NK-92 treated with Interleukin-12 subunit alpha and Interleukin-12 subunit beta, amount 100 ng/mL, for 24 hours (cell line): ENCODE measurements around the gene IQCN.
"Not testable (repeated sequence)": the region's sequence is repeated elsewhere in the genome, so short reads cannot be mapped to it uniquely, and the experiment has no call there.

Experiments
- DNase-seq: peaks from one replicate; lab custom pipeline; 2025; lab: John Stamatoyannopoulos, UW

IQCN gene

DNA sequence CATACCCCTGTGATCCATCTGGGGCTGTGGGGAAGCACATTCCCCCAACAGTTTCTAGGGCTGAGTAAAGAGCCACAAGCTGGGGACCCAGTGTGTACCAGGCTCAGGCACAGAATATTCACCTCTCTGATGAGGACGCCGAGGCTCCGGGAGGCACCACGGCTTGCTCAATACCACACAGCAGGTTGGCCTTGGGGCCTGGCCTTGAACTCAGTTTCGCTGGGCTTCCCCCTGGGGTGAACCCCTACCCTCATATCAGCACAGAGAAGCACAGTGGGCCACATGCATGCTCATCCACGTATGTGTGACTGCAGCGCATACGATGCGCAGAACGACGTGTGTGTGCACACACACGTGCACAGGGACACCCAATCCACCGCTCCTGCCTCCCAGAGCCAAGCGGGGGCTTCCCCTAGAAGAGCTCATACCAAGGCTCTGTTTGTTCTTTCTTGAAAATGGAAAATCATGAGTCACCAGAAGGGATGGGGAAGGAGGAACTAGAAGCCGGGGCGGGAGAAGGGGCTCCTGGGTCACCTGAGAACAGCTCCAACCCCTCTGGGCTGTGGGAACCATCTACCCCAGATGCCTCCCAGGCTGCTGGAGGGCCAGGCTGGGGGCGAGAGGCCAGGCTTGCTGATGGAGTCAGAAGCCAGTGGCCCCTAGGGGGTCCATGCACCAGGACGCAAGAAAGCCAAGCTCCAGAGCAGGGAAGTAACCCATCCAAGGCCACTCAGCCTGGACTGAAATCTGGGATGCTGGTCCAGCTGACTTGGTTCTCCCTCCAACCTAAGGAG is 43.1 kb downstream of the IQCN start:
- DNase-seq, result no peak

DNA sequence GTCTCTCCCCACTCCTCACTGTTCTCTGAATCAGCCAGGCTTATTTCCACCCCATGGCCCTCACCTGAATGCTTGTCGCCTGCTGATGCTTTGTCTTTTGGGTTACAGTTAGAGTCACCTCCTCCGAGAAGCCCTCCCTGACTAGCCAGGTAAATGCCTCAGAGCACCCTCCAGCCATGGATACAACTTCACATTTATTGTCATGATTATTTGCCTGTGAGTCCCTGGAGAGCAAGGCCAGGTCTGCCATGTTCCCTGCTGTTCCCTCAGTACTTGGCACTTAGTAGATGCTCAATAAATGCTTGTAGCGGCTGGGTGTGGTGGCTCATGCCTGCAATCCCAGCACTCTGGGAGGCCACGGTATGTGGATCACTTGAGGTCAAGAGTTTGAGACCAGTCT is 44.3 kb downstream of the IQCN start:
- DNase-seq, result no peak

- no peak for DNase-seq
Measured at GRCh38 chr19:18229474-18229873, 44.8 kb downstream of the IQCN start.

DNA sequence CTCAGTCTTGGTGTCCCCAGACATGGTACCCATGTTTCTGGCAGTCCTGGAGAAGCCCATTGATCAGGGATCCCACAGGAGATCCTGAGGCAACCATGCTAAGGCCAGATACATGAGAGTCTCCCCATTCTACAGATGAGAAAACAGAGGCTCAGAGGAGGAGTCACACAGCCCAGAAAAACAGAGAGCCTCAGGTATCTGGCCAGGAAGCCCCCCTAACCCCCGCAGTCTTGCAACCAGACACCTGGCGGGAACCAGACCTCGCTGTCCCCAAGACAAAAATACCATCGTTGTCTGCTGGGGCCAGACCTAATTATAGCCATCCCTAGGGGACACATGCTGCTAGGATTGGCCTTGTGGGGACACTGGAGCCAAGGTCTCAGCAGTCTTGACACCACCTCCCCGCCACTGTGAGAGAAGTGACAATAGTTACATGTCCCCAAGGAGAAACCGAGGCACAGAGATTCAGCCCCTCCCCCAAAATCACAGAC is 46.4 kb downstream of the IQCN start:
- no peak for DNase-seq

- DNase-seq, result no peak
Measured at GRCh38 chr19:18226956-18227780, 47.1 kb downstream of the IQCN start.

- DNase-seq, result no peak
Measured at GRCh38 chr19:18225702-18226468, 48.4 kb downstream of the IQCN start, which contains the start of gene PDE4C. Gene PDE4C, minus strand, starts transcription at chr19:18226438. Its CDS starts 23 bp downstream, at chr19:18226415.

DNA sequence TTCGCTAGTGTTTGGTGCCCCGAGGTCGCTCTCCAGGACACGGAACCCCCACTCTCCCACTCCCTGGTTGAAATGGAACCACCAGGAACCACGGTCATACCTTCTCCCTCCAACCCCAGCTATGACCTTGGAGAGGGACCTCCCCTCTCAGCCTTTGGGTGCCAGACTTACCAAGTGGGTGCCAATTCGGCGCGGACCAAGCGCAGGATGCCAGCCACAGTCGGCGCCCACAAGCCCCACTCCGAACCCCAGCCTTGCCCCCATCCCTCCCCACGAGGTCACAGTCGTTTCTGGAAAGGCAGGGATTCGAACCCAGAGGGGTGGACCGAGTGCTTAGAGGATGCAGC is 48.9 kb downstream of the IQCN start:
- DNase-seq, result no peak

- peak; percentile 96 for DNase-seq
Measured at GRCh38 chr19:18224525-18225354, 49.5 kb downstream of the IQCN start.

DNA sequence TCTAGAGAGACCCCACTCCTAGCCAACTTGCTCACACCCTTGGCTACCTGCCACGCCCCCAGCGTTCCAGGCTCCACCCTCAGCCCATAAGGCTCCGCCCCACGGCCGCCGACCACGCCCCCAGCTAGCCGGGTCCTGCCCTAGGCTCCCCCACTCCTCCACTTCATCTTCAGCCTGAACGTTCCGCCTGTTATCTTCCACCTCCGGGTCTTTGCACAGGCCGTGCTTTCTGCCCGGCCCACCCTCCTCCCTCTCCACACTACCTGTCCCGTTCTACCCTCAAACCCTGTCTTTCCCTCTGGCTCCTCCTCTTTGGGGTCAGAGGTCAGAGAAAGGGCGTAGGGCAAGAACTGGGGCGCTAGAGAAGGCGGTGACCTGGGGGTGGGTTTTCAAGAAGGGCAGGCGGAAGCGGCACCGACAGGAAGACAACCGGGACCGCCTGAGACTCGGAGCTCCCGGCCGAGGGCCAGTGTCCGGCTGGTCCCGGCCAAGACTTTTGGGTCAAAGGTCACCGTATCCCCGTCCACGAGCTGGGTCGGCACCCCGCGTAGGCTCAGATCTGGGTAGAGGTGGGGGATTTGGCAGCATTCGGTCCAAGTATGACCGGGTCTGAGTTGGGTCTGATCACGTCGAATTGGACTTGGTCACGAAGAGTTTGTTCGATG is 50.3 kb downstream of the IQCN start:
- DNase-seq, result peak; percentile 51

DNA sequence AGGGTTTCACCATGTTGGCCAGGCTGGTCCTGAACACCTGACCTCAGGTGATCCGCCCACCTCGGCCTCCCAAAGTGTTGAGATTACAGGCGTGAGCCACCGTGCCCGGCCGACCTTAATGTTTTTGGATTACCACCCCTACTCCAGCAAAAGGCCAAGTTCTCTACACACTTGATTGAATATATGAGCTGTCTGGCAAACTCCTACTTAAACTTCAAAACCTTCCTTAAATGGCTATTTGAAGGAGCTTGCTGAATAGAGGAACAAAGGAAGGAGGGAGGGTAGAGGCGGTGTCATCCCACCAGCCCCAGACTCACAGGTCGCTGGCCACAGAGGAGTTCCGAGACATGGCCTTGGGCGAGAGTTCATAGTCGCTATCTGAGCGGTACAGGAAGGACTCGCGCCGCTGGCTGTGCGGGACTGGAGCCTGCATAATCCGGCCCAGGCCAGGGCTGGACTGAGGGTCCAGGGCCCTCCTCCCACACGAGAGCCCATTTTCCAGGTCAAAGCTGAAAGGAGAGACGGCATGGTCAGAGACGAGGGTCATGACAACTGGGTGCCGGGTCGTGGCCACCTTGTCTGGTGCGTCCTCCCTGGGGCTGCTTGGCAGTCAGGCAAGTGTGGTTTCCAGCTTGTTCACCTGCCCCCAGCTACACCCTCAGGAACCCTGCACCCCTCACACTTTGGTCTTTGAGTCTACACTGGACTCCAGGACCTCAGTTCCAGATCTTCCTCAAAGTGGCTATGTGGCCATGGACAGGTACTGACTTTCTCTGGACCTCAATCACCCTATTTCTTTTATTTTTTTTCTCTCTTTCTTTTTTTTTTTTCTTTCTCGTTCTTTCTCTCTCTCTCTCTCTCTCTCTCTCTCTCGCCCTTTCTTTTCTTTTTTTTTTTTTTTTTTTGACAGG is 52.2 kb downstream of the IQCN start:
- DNase-seq, result no peak

DNA sequence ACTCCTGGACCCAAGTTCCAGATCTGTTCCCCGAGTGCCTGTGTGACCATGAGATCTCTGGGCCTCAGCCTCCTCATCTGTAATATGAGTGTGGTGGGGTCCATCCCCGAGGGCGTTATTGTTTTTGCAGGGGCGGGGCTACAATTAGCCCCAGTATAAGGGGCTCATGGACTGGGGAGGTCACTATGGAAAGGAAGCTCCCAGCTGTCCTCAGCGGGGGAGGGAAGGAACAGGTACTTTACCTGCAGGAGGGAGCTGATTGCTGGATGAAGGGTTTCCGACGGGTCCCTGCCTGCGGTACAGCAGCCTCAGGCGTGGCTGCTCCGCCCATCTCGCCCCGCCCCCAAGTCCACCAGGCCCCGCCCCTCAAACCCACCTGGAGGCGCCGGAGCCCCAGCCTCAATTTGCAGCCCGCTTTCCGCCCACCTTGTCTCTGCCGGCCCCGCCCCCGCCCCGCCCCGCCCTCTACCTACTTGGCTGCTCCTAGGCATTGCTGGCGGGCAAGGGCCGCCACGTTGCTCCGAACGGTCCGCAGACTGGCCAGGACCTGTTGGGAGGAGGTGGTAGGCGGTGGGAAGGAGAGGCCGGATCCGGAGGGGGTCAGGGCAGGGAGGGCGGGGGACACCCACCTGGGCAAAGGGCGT is 53.5 kb downstream of the IQCN start:
- no peak for DNase-seq

GRCh38 chr19:18219911-18220631 is 54.2 kb downstream of the IQCN start:
- DNase-seq, result no peak

- no peak for DNase-seq
Measured at GRCh38 chr19:18218600-18218999, 55.7 kb downstream of the IQCN start.

- DNase-seq, result no peak
Measured at GRCh38 chr19:18218159-18218558, 56.1 kb downstream of the IQCN start.

GRCh38 chr19:18216789-18217188 is 57.5 kb downstream of the IQCN start:
- no peak for DNase-seq

- DNase-seq, result no peak
Measured at GRCh38 chr19:18214779-18215433, 59.3 kb downstream of the IQCN start.

DNA sequence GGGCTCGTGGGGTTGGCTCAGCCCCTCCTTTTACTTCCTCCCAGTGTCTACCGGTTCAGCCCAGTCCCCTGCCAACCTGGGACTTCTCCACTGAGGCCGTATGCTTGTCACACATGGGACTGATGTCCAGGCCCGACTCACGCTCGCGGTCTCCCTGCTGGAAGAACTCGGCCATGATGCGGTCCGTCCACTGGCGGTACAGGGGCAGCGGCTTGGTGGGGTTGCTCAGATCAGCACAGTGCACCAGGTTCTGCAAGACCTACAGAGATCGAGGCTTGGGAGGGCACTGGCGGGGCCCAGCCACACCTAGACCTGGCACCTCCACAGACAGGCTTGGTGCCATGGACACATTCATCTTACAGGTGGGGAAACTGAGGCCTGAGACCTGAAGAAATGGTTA is 62.6 kb downstream of the IQCN start:
- DNase-seq, result no peak

DNA sequence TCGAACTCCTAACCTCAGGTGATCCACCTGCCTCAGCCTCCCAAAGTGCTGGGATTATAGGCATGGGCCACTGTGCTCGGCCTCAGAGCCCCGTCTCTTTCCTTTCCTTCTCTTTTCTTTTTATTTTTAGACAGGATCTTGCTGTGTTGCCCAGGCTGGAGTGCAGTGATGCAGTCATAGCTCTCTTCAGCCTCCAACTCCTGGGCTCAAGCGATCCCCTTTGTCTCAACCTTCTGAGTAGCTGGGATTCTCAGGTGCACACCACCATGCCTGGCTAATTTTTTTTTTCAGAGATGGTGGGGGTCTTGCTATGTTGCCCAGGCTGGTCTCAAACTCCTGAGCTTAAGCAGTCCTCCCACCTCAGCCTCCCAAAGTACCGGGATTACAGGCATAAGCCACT is 64.3 kb downstream of the IQCN start:
- DNase-seq, result not testable (repeated sequence)
